Cardiac septum (tissue), 1 donor: Measurements from ENCODE around the gene SERAC1. TPM values are rescaled to one million over a fixed set of nuclear protein-coding genes. Genes with fewer than 3 reads are reported as not detected.

Experiments
- DNase-seq: peaks from one replicate; pipeline ENCODE4 v3.0.0-alpha.2; 2020; ENCODE audit warnings: low spot score
- intact Hi-C: fragments of 100-400 bp; cut with DNase I; formaldehyde crosslinking; loops from one replicate; pipeline ENCODE4 v1.14.0; 2022
- total RNA-seq: library from RNA; stranded (reverse); fragmentation: NEBNext Ultra II Directional; extraction: Animal tissue kit (Norgen Biotek cat#: 25700); gene quantifications from one replicate; pipeline ENCODE4 v1.2.1, GENCODE V29; 2021
- donor health status: DM: no; HTN: no; CAD: no.

The SERAC1 gene
- total RNA-seq, 1 donor from 2014 or later: 4.1 TPM

DNA sequence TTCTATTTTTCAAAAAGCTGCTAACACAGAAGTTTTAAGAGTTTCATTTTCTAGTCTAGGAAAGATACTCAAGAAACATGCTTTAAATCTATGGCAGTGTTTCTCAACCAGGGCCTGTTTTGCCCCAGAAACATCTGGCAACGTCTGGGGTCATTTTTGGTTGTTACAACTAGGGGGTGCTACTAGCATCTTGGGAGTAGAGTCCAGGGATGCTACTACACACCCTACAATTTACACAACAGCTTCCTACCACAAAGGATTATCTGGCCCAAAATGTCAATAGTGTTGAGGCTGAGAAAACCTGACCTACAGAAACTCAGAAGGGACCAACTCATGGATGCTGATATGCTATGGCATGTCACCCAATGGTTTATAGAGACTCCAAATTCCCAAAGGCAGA, 24.4 kb downstream of the SERAC1 start:
- intact Hi-C loops: no loop called here
- DNase-seq: no peak

DNA sequence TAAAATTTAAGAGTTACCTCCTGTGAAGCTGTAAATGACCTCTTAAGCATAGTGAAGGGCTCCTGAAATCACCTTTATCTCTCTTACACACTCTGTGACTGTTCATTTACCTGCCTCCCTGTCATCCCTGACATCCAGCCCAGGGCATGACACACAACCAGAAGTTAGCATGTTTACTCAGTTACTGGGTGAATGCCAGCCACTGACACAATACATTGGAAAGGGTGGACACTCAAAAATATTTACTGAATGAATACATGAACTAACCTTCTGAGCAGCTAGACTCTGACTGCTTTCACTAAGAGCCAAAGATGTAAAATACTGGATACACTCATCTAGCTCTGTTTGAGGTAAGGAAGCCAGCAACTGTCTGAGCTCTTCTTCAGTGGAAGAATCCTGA, 25.3 kb downstream of the SERAC1 start:
- intact Hi-C loops: no loop called here
- DNase-seq: no peak

DNA sequence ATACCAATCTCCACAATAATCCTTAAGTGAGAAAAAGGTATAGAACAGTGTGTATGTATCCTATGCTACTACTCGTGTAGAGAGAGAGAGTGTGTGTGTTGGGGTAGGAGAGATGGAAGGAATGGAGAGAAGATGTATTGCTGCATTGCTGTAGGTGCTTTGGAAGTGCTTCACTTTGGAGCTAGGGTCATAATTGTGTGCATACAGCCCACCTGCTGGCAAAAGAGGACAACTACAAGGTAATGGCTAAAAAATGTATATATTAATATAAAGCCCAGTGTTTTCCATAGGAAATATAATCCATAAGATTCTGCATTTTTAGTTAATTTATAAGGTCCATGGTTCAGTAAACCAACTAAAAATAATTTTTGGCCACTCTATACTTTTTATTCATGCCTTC, 36.1 kb downstream of the SERAC1 start:
- intact Hi-C loops: no loop called here
- no peak for DNase-seq

DNA sequence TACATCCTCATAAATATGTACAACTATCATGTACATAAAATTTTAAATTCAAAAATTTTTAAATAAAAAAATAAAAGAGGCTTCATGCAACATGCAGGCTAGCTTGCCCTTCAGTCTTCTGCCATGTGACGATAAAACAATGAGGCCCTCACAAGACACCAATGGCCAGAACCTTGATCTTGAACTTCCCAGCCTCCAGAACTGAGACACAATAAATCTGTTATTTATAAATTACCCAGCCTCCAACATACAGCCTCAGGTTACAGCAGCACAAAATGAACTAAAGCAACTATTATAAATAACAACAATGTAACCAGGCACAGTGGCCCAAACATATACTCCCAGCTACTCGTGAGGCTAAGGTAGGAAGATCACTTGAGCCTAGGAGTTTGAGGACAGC, 42.8 kb downstream of the SERAC1 start:
- DNase-seq: no peak
- intact Hi-C loops: no loop called here

DNA sequence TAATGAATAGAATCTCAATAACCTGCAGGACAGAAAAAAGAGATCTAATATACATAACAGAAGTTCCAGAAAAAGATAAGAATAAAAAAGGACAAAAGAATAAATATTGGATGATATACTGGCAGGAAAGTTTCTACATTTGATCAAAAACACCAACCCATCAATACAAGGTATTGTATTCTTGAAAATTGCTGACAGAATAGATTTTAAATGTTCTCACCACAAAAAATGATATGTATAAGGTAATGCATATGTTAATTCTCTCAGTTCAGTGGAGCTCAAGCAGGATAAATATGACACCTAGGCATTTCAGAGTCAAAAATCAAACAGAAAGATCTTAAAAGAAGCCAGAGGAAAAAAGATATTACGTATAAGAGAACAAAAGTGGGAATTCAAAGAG, 43.8 kb downstream of the SERAC1 start:
- no peak for DNase-seq
- intact Hi-C loops: no loop called here

DNA sequence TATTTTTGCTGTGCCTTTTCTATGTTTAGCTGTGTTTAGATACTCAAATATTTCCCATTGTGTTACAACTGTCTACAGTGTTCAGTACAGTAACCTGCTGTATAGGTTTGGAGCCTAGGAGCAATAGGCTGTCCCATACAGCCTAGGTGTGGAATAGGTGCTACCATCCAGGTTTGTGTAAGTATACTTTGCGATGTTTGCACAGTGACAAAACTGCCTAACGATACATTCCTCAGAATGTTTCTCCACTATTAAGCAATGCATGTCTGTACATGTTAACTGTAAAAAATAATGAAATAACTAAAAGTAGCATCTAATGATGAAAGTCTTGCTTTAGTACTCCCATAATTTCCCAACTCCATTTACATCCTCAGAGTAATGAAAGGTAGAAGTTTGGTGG, 46.0 kb downstream of the SERAC1 start:
- intact Hi-C loops: no loop called here
- no peak for DNase-seq

DNA sequence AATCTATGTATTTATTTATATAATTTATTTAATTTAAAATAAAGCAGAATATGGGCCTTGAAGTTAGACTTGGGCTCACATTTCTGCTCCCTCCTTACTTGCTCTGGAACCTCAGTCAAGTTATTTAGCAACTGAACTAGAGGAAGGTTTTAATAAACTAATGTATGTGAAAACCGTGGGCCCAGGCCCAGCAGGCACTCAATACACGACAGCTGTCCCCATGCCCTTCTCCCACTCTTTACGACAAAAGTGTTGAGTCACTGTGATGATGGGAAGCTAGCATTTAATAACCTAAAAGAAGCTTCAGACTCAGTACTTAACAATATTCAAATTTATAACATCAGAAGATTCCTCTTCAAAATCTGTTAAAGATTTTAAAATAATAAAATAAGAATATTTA, 46.7 kb downstream of the SERAC1 start:
- intact Hi-C loops: no loop called here
- no peak for DNase-seq

DNA sequence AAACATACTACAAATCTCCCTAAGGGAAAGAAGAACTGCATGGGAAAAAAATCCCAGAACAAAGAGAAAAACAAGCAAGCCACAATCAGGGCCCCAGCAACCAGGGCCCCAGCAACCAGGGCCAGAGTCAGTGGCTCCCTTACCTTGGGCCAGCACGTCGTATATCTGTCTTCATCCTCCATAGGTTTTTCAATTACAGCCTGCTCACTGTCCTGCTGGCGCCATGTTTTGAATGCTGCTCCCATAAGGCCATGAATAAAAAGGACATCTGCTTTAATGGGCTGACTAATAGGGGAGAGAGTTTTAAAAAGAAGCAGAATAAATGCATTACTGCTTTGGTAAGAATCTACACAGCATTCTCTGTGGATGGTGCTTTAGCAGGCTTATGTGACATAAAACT, 49.2 kb downstream of the SERAC1 start:
- intact Hi-C loops: no loop called here
- no peak for DNase-seq

DNA sequence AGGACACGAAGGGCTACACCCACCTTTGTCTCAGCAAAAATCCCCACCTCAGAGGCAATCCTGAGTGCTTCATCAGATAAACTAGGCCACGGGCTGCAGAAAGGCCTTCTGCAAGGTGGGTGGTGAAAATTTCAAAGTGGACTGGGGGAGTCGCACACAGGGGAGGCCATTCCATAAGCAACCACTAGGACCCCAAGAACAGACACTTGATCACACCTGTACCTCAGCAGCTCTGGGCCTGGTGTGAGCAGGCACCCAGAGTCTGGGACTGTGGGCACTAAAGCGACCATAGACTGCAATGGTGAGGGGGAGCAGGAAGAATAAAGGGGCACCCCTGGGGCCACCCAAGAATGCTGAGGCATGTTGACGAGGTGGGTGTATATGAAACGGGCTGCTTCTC, 52.6 kb downstream of the SERAC1 start:
- DNase-seq: no peak
- intact Hi-C loops: no loop called here

DNA sequence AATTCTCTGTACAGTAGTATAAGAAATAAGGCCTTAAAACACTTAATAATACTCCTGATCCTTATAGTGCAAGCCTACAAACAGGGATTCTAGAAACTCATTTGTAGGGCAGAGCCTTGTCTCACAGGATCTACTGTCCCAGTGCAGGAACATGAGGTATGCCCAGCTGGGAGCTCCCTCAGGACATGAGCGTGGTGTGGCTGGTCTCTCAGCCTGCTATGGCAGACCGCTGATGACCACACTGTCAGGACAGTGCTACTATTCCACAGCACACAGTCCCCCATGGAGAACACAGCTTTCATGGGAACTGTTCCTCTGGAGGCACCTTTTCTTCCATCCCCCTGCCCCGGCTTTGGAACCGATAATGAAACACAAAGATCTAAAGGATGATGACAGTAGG, 53.0 kb downstream of the SERAC1 start:
- intact Hi-C loops: no loop called here
- no peak for DNase-seq

DNA sequence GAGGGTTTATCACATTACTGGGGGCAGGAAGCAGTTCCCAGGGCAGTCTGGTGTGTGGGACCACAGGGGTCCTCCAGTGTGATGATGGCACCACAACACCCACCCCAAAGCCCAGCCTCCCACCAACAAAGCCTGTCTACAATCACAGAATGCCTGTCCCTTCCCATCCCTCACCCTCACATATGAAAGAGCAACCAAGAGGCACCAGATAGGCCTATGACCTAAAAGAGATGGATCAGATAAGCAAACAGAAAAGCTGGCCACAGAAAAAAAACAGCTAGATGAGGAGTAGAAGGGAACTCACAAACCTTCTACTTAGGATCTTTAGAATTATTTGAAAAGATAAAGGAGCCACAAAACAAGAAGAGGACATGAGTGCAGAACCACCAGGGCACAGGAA, 54.3 kb downstream of the SERAC1 start:
- intact Hi-C loops: no loop called here

DNA sequence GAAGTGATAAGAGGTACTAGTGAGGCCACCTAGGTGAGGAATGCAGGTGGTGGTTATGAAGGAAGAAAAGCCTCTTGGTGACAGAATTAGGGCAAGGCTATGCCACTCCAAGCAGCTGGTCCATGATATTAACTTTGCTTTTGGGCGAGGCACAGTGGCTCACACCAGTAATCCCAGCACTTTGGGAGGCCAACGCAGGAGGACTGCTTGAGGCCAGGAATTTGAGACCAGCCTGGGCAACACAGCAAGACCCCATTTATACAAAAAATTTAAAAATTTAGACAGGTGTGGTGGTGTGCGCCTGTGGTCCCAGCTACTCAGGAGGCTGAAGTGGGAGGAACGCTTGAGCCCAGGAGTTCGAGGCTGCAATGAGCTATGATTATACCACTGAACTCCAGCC, 56.1 kb downstream of the SERAC1 start:
- intact Hi-C loops: no loop called here
- no peak for DNase-seq

More for the DNA sequence above, 54.3 kb downstream of the SERAC1 start:
- no peak for DNase-seq

DNA sequence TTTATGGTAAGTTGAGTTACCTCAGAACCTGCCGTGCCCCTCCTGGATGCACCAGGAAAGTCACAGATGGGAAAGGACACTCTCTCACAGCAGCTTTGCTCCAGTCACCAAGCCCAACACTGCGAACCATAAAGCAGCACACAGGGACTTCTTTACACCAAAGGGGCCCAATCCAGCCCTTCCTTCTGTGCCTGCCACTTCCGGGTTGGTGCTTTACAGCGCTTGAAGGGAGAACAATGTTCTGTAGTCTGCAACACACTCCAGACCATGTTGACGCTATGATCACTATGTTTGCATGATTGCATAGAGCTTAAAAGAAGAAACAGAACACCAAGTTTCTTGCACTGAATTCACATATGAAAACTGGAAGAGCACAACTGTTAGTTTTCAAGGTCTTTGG, 57.1 kb downstream of the SERAC1 start:
- no peak for DNase-seq
- intact Hi-C loops: no loop called here

DNA sequence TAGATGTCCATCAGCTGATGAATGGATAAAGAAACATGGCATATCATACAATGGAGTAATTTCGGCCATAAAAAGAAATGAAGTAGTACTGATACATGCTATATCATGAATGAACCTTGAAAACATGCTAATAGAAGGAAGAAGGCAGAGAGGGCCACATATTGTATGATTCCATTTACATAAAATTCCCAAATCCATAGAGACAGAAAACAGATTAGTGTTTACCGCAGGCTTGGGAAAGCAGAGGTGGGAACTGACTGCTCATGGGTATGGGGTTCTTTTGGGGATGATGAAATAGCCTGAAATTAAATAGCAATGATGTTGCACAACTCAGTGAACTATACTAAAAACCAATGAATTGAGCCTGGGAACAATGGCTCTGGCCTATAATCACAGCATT, 58.3 kb downstream of the SERAC1 start:
- DNase-seq: no peak
- intact Hi-C loops: no loop called here

DNA sequence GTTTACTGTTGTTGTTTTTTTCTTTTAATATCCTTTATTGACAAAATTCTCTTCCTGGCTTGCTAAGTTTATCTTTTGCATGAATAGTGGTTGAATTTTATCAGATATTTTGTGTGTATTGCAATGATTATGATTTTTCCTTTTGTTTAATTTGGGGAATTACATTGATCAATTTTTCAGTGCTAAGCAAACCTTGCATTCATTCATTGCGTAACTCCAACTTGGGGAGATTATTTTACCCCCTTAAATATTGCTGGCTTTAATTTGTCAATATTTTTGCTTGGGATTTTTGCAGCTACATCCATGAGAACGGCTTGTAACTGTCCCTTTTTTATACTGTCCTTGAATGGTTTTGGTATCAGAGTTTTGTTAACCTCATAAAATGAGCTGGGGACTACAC, 63.4 kb downstream of the SERAC1 start:
- intact Hi-C loops: no loop called here
- DNase-seq: no peak

DNA sequence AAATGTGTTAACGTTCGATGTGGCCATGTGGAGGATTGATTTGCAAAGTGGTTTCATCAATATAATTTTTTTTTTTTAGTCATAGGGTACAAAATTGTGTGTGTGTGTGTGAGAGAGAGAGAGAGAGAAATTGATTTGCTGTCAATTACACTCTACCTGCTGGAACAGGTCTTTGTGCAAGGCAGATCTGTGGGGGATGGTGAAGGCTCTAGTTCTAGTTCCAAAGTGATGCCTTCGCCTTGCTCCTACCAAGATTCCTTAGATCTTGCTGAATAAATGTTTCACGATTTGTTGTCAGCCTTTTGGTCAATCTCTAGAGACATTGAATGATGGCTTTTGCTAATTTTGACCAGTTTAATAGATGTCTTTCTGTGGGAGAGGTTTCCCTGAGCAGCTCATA, 64.8 kb downstream of the SERAC1 start:
- DNase-seq: no peak
- intact Hi-C loops: no loop called here

DNA sequence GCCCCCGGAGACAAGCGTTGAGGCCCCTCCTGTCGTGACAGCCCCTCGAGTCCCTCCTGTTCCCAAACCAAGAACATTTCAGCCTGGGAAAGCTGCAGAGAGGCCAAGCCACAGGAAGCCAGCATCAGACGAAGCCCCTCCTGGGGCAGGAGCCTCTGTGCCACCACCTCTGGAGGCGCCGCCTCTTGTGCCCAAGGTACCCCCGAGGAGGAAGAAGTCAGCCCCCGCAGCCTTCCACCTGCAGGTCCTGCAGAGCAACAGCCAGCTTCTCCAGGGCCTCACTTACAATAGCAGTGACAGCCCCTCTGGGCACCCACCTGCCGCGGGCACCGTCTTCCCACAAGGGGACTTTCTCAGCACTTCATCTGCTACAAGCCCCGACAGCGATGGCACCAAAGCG, 72.4 kb downstream of the SERAC1 start:
- intact Hi-C loops: no loop called here

DNA sequence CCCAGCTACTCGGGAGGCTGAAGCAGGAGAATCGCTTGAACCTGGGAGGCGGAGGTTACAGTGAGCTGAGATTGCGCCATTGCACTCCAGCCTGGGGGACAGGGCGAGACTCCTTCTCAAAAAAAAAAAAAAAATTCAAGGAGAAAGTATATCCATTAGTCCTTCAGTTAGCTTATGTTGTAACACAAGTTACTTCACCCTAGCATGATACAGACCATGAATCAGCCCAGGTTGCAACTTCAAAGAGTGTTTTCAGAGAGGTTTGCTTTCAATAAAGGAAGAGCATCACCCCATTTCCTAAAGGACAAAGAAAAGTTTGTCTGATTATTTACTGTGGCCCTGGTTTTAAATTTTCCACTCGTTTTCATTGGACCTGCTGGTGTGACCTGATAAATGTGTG, 73.0 kb downstream of the SERAC1 start:
- intact Hi-C loops: no loop called here
- no peak for DNase-seq

More for the DNA sequence above, 72.4 kb downstream of the SERAC1 start:
- DNase-seq: no peak

DNA sequence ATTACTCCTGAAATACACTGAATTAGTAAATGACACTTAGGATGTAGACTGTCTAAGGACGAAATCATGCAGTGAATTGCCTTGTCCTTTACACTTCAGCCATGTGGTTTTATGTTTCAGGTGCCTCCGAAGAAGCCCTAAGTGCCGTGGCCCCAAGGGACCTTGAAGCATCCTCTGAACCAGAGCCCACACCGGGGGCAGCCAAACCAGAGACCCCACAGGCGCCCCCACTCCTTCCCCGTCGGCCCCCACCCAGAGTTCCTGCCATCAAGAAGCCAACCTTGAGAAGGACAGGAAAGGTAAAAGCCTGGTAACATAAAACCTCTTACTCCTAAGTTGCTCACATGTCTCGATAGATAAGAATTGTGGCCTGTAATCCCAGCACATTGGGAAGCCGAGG, 75.3 kb downstream of the SERAC1 start:
- intact Hi-C loops: no loop called here

DNA sequence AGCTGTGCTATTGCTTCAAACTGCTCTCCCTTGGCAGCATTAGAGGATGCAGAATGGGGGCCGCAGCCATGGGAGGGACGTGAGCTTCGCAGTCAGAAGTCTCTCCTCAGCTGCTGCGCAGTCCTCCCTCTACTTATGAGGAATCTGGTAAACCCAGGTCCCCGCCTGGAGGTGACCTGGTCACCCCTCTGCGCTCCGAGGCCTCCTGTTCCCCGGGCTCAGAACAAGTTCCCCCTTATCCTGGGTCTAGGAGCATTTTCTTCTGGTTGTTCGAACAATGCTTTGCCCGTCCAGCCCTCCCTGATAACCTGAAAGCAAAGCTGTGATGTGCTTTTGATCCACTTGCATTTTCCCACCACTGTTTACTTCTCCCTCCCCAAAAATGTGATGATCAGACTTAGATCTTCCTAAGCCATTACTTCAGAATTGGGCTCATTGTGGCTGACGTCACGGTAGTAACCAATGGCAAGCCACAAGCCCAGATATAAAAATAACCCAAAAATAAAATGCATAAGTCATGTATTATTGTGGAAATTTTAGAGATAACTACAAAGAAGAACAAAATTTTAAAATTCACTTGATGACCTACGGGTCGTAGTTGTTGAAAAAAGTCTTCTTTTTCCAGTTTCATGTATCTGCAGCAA, 80.7 kb downstream of the SERAC1 start:
- no peak for DNase-seq
- intact Hi-C loops: no loop called here

More for the DNA sequence above, 75.3 kb downstream of the SERAC1 start:
- DNase-seq: no peak

DNA sequence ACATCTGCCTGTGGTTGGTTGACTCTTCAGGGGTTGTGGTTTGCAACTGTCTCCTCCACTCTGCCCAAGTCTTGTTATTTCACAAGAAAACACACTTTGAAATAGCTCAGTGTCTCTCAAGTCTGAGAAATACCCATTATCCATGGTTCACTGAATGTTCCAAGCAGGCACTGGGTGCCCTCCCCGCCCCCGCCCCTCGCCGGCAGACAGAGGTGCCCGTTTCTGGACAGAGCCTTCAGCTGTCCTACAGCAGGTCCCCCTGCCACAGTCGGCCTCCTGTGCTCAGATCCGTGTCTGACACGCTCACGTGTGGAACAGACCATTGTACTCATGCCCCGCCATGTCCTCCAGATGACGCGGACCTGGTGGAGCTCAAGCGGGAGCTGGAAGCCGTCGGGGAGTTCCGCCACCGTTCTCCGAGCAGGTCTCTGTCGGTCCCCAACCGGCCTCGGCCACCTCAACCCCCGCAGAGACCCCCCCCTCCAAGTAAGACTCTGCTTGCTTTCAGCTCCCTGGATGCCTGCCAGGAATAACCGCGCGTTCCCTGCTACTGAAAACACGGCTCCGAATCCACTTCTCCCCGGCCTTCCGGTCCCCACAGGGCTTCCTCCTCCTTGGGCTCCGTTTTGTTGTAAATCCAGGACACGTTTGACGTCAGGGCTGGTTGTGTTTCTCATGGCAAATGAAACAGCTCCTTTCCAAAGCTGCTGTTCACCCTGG, 81.4 kb downstream of the SERAC1 start:
- intact Hi-C loops: no loop called here
- DNase-seq: peak; percentile 80

DNA sequence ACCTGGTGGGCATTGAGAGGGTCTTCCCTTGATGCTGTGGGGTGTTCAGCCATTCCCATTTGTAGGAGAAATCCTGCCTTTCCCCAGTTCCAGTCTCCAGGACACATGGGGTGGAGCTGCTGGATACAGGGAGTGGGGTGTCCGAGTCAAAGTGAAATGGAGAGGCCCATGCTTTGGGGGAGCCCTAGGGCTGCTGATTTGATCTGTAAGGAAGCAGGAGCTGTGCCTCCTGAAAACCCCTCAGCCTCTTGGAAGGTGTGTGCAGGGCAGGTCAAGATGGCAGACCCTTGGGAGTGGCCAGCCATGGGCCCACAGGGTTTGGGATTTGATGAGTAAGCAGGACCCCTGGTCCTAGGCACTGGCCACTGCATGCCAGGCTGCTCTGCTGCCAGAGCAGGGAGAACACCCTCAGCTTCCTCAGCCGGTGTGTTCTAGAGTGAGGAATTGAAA, 82.0 kb downstream of the SERAC1 start:
- intact Hi-C loops: no loop called here

More for the DNA sequence above, 82.0 kb downstream of the SERAC1 start:
- DNase-seq: no peak
